AML-193 (cell line): Measurements from ENCODE around the gene UBAP2L.
"Not testable (repeated sequence)": the region's sequence is repeated elsewhere in the genome, so short reads cannot be mapped to it uniquely, and the experiment has no call there.

ENCODE experiments used
- DNase-seq, 2 experiments: peaks; one replicate each; lab custom pipeline; 2025; lab: John Stamatoyannopoulos, UW

UBAP2L gene

GRCh38 chr1:154256686-154257085 lies 35.9 kb downstream of the UBAP2L start:
- no peak for DNase-seq

DNA sequence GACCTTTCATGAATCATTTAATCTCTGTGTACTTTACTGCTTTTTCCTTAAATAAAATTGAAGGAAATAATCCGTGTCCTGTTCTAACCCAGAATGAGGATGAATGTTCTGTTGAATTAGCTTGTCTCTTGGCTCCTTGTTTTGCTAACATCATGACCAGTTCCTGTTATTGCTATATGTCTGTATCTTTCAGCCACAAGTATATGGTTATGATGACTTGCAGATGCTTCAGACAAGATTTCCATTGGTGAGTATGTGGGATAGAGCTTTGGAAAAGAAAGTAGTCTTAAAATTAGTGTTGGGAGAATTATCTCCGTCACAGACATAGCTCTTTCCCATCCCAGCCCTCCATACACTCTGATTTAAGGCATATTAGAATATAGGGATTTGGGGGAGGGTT lies 38.0 kb downstream of the UBAP2L start:
- no peak for DNase-seq

DNA sequence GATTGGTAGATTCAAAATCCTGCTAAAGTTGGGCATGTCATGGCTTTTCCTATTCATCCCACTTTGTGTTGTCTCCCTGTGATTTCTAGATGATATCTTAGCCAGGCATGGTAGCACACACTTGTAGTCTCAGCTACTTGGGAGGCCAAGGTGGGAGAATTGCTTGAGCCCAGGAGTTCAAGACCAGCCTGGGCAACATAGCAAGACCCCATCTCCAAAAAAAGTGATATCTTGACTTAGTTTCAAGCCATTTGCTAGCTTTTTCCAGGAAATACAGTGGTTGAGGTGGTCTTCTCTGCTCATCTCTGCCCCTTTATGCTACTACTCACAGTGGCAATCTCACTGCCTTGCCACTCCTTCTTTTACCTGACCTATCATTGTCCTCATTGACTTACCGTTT lies 39.4 kb downstream of the UBAP2L start:
- no peak for DNase-seq

GRCh38 chr1:154263465-154264332 lies 42.9 kb downstream of the UBAP2L start:
- DNase-seq, result no peak

- DNase-seq, result no peak
Observed at GRCh38 chr1:154264454-154264853, 43.7 kb downstream of the UBAP2L start.

GRCh38 chr1:154265586-154265985 lies 44.8 kb downstream of the UBAP2L start:
- no peak for DNase-seq

DNA sequence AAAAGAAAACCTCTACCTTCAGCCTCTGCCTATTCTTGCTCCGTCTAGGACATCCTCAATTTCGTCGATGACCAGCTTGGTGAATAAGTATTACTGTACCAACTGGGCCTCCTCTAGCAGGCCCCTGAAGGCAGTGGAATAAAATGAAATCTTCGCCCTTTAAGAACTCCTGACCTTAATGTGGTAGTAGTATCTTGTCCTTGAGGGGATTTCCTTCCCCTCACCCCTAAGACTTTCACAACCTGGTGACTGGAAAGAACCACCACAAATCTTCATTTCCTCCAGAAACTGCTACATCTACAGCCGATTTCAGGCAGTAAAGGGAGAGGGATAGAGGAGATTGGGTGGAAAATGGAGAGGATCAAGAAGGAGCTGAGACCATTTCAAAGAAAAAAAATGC lies 50.1 kb downstream of the UBAP2L start:
- DNase-seq, result no peak

DNA sequence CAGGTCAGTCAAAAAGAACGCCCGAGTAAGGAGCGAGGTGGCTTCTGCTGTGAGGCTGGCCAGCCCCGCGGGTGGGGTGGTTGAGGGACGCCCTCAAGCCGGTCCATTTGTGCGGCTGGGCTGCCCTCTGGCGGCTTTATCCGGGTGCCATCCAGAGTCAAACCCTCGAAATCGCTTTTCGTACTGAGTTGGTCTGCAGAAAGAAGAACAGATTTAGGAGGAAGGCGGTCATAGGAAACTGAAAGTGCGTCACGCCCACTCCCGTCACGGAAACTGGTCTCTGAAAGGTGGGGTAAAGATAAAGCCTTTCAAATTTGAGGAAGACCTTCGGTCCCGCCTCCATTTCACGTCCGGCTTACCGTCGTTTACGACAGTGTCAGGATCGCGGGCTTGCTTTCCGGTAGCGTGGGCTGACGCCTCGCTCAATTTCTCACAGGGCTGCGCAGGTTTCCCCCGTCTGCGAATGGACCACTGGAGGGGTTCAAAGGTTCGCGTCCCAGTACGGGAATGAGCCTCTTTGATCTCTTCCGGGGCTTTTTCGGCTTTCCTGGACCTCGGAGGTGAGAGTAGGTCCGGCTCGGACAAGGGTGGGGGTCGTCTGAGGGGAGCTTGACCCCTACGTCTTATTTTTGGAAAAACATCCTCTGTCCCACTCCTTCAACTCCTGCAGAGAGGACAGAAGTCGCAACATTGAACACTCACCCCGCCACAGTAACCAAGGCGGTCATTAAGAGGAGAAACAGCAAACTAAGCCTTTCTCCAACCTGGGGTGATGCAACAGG lies 51.7 kb downstream of the UBAP2L start, which contains the start of gene HAX1:
HAX1 (plus strand) TSS at position 413 of the 782 bp plus-strand sequence; CDS start at position 508, 95 bp downstream.
- DNase-seq, result peak; percentile 94 to 95

DNA sequence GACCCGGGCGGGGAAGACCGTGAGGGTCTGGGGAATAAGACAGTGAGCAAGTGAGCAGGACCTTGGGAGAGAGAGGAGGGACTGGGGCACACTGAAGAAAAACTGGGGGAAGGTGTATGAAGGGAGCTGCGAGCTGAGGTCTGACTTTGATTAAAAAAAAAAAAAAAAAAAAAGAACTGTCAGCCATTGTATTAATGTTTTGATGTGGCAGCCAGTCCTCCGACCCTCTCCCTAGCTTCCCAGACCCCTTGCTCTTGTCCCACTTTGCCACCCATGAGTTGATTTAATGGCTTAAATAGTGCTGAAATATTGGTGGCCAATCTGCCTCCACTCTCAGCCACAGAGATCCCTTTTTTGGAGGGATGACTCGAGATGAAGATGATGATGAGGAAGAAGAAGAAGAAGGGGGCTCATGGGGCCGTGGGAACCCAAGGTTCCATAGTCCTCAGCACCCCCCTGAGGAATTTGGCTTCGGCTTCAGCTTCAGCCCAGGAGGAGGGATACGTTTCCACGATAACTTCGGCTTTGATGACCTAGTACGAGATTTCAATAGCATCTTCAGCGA lies 52.3 kb downstream of the UBAP2L start:
- DNase-seq, result no peak

DNA sequence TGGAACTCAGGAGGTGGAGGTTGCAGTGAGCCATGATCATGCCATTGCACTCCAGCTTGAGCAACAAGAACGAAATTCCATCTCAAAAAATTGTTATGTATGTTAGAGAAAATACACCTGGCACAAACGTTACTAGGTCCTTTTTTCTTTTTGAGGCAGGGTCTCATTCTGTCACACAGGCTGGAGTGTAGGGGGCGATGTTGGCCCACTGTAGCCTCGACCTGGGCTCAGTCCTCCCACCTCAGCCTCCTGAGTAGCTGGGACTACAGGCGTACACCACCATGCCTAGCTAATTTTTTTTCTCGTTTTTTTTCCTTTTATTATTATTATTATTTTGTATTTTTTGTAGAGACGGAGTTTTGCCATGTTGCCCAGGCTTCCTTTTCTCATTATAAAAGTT lies 56.0 kb downstream of the UBAP2L start:
- no peak for DNase-seq

DNA sequence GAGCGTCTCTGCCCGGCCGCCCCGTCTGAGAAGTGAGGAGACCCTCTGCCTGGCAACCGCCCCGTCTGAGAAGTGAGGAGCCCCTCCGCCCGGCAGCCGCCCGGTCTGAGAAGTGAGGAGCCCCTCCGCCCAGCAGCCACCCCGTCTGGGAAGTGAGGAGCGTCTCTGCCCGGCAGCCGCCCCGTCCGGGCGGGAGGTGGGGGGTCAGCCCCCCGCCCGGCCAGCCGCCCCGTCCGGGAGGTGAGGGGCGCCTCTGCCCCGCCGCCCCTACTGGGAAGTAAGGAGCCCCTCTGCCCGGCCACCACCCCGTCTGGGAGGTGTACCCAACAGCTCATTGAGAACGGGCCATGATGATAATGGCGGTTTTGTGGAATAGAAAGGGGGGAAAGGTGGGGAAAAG lies 66.8 kb downstream of the UBAP2L start:
- DNase-seq, result not testable (repeated sequence)

GRCh38 chr1:154288661-154289060 lies 67.9 kb downstream of the UBAP2L start:
- no peak for DNase-seq

DNA sequence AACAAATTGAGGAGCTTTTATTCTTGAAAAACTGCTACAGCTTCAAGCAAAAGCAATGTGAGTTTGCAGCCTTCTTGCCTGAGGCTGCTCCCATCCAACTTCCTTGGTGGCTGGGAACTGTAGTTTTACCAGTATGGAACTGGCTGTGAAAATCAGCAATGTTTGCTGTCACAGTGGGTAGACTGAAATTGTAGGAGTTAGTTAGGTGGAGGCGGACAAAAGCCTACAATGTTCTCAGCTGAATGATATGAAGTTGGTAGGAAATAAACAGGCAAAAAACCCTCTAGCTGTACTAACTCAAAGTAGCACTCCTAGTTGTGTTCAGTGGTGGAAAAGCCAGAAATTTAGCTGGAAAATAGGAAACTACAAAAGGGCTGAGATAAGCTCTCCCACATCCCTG lies 70.2 kb downstream of the UBAP2L start:
- DNase-seq, result no peak

- no peak for DNase-seq
Observed at GRCh38 chr1:154295408-154296235, 74.9 kb downstream of the UBAP2L start.

DNA sequence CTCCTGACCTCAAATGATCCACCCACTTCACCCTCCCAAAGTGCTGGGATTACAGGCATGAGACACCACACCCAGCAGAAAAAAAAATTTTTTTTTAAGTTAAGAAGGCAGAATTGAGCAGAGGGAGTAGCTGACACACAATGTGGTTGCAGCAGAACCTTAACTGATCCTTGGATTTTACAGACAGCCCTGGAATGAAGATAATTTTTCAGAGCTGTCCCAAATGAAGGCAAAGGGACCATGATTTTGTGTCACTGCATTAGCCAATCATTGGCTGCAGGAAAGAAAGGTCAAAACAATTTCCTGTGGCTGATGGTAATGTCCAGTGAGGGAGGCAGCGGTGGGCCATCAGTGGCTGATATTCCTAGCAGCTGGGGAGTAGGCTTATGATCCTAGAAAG lies 80.8 kb downstream of the UBAP2L start:
- no peak for DNase-seq

GRCh38 chr1:154304664-154305337 lies 84.0 kb downstream of the UBAP2L start:
- no peak for DNase-seq

GRCh38 chr1:154306151-154306550 lies 85.4 kb downstream of the UBAP2L start:
- DNase-seq, result no peak

- not testable (repeated sequence) for DNase-seq
Observed at GRCh38 chr1:154307670-154308270, 87.0 kb downstream of the UBAP2L start.

- not testable (repeated sequence) for DNase-seq
Observed at GRCh38 chr1:154309136-154309535, 88.4 kb downstream of the UBAP2L start.

GRCh38 chr1:154312229-154313065 lies 91.7 kb downstream of the UBAP2L start:
- not testable (repeated sequence) for DNase-seq
